Measurements from ENCODE around the gene CNTFR.

The CNTFR gene

DNA sequence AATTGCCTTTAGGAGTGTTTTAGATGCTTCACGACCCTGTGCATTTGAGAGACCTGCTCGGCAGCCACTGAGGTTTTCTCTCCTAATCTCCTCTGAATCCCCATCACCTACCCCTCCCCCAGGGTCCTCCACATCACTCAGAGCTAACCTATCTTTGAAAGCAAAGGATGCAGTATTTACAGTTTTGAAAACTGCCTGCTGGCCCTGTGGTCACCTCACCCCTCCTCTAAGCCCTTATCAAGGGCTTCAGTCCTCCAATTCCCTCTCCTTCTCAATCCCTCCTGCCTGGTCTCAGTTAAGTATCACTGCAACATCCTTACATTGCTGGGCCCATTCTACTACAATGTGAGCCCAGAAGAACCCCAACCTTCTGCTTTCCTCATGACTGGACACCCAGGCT lies 17.8 kb upstream of the CNTFR start:
- Histone ChIP-seq H3K36me3 (ENCODE audit: control insufficient read depth, low read length) (peaks cover 11% of the 10 kb centered on the region), H3K79me2 (ENCODE audit: control insufficient read depth, low read length) (peaks cover 18% of the 10 kb centered on the region), H3K4me2 (ENCODE audit: low read length) (no peak overlapping the region), H3K9me2 (replicated peaks; ENCODE audit: control insufficient read depth, low read length) (no peaks in the 10 kb centered on the region), H3K4me1 (ENCODE audit: control insufficient read depth, low read length) (peaks cover 13% of the 10 kb centered on the region), H3K9me3 (ENCODE audit: control insufficient read depth, insufficient read depth, low read length) (no peaks in the 10 kb centered on the region), H3K27ac (ENCODE audit: low read depth, low read length) (no peak overlapping the region), H3F3A (ENCODE audit: control insufficient read depth, insufficient read depth) (no peaks in the 10 kb centered on the region), H3K27me3 (ENCODE audit: control insufficient read depth, low read length) (no peaks in the 10 kb centered on the region), H4K20me1 (ENCODE audit: control insufficient read depth, insufficient read depth, low read depth, low read length) (no peaks in the 10 kb centered on the region), H3K4me3 (ENCODE audit: low read length) (no peak overlapping the region)
- TF ChIP-seq, protein P1, sequence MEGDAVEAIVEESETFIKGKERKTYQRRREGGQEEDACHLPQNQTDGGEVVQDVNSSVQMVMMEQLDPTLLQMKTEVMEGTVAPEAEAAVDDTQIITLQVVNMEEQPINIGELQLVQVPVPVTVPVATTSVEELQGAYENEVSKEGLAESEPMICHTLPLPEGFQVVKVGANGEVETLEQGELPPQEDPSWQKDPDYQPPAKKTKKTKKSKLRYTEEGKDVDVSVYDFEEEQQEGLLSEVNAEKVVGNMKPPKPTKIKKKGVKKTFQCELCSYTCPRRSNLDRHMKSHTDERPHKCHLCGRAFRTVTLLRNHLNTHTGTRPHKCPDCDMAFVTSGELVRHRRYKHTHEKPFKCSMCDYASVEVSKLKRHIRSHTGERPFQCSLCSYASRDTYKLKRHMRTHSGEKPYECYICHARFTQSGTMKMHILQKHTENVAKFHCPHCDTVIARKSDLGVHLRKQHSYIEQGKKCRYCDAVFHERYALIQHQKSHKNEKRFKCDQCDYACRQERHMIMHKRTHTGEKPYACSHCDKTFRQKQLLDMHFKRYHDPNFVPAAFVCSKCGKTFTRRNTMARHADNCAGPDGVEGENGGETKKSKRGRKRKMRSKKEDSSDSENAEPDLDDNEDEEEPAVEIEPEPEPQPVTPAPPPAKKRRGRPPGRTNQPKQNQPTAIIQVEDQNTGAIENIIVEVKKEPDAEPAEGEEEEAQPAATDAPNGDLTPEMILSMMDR (IDR thresholded peaks at IDR 0.05; ENCODE audit: low read depth, low read length, poor library complexity, severe bottlenecking), result no peak
- TF ChIP-seq EZH2phosphoT487 (IDR thresholded peaks at IDR 0.05; ENCODE audit: borderline replicate concordance, low read length), result no peak

DNA sequence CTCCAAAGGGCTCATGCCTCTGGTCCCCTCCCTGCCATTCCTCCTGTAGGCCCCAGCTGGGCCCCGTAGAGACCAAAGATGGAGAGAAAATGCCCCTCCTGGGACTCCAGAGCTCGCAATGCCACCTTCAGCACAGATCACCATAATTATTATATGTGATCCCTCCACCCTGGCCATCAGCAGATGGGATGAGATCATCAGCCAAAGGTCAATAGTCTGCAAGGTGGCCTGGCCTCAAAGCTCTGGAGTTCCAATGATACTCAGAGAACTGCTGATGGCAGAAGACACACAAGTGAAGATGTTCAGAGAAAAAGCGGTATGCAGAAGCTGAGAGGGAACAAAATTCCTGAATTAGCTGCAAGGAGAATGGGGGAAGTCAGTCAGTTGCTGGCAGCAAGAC lies 17.4 kb upstream of the CNTFR start:
- Histone ChIP-seq H3F3A (ENCODE audit: control insufficient read depth, insufficient read depth) (no peaks in the 10 kb centered on the region), H3K27ac (ENCODE audit: low read depth, low read length) (no peak overlapping the region), H3K27me3 (ENCODE audit: control insufficient read depth, low read length) (no peaks in the 10 kb centered on the region), H3K4me3 (ENCODE audit: low read length) (no peak overlapping the region), H3K9me2 (replicated peaks; ENCODE audit: control insufficient read depth, low read length) (no peaks in the 10 kb centered on the region), H4K20me1 (ENCODE audit: control insufficient read depth, insufficient read depth, low read depth, low read length) (no peaks in the 10 kb centered on the region), H3K4me2 (ENCODE audit: low read length) (no peak overlapping the region), H3K9me3 (ENCODE audit: control insufficient read depth, insufficient read depth, low read length) (no peaks in the 10 kb centered on the region), H3K79me2 (ENCODE audit: control insufficient read depth, low read length) (peaks cover 18% of the 10 kb centered on the region), H3K4me1 (ENCODE audit: control insufficient read depth, low read length) (peaks cover 11% of the 10 kb centered on the region), H3K36me3 (ENCODE audit: control insufficient read depth, low read length) (peaks cover 11% of the 10 kb centered on the region)
- TF ChIP-seq, protein P1 (IDR thresholded peaks at IDR 0.05; ENCODE audit: low read depth, low read length, poor library complexity, severe bottlenecking), result no peak
- TF ChIP-seq EZH2phosphoT487 (IDR thresholded peaks at IDR 0.05; ENCODE audit: borderline replicate concordance, low read length), result no peak

DNA sequence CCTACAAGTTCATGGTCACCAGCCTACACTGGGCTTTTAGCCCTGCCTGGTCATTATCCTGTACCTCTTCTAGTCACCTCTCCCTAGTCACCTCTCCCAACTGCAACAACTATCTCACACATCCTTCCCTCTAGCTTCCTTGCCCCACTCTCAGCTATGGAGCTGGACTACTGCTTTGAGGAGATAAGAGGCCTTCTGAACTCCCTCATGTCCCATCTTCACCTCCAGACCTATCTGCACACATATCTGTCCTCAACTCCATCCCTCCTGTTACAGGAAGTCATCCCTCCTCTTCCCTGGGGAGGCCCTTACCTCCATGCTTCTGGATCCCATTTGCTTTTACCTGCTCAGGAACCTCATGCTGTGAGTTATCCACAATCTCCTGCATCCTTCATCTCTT lies 16.7 kb upstream of the CNTFR start:
- H3K4me2 ChIP-seq (ENCODE audit: low read length), result no peak overlapping the region
- H3K36me3 ChIP-seq (ENCODE audit: control insufficient read depth, low read length), result peaks cover 8% of the 10 kb centered on the region; the same call in 1 of the 2 replicates
- H3K79me2 ChIP-seq (ENCODE audit: control insufficient read depth, low read length), result peaks cover 12% of the 10 kb centered on the region
- H3K9me3 ChIP-seq (ENCODE audit: control insufficient read depth, insufficient read depth, low read length), result no peaks in the 10 kb centered on the region
- no peaks in the 10 kb centered on the region for H4K20me1 ChIP-seq (ENCODE audit: control insufficient read depth, insufficient read depth, low read depth, low read length)
- no peak overlapping the region for H3K27ac ChIP-seq (ENCODE audit: low read depth, low read length)
- H3K4me1 ChIP-seq (ENCODE audit: control insufficient read depth, low read length), result peaks cover 10% of the 10 kb centered on the region
- no peaks in the 10 kb centered on the region for H3K9me2 ChIP-seq (replicated peaks; ENCODE audit: control insufficient read depth, low read length)
- TF ChIP-seq, protein P1 (IDR thresholded peaks at IDR 0.05; ENCODE audit: low read depth, low read length, poor library complexity, severe bottlenecking), result no peak
- TF ChIP-seq EZH2phosphoT487 (IDR thresholded peaks at IDR 0.05; ENCODE audit: borderline replicate concordance, low read length), result no peak
- no peaks in the 10 kb centered on the region for H3F3A ChIP-seq (ENCODE audit: control insufficient read depth, insufficient read depth)
- no peaks in the 10 kb centered on the region for H3K27me3 ChIP-seq (ENCODE audit: control insufficient read depth, low read length)
- H3K4me3 ChIP-seq (ENCODE audit: low read length), result no peak overlapping the region
